ENCODE measurements around the gene TTC14.

- TF ChIP-seq EZH2 (IDR thresholded peaks at IDR 0.05) (no peak), POLR2AphosphoS5 (IDR thresholded peaks at IDR 0.05; ENCODE audit: borderline replicate concordance, low read depth, low read length) (no peak)
Measured at GRCh38 chr3:180580934-180581333, 21.0 kb upstream of the TTC14 start.

Data from SK-N-MC (cell line).